GM20431 (cell line): ENCODE measurements around the gene HSPBP1.

Experiments
- in situ Hi-C: fragments of 300-500 bp; cut with MseI, MboI; formaldehyde crosslinking; loops from one replicate; pipeline ENCODE4 v1.15.0; 2020; ENCODE audit warnings: low sequenced_read_pairs; ENCODE audit not compliant: unreplicated experiment

Gene HSPBP1

GRCh38 chr19:55277494-55277893 is 2.4 kb downstream of the HSPBP1 start:
- in situ Hi-C loops, result no loop called here

GRCh38 chr19:55276720-55277430 is 3.0 kb downstream of the HSPBP1 start:
- in situ Hi-C loops, result no loop called here

GRCh38 chr19:55275851-55276719 is 3.8 kb downstream of the HSPBP1 start:
- in situ Hi-C loops, result no loop called here

- in situ Hi-C loops, result no loop called here
These were observed 5.8 kb downstream of the HSPBP1 start for GRCh38 chr19:55273978-55274707.

GRCh38 chr19:55272142-55272541 is 7.8 kb downstream of the HSPBP1 start:
- in situ Hi-C loops, result no loop called here

GRCh38 chr19:55270172-55270942 is 9.6 kb downstream of the HSPBP1 start:
- in situ Hi-C loops, result no loop called here

- in situ Hi-C loops, result no loop called here
These were observed 10.6 kb downstream of the HSPBP1 start for GRCh38 chr19:55269299-55269698.

GRCh38 chr19:55266840-55267239 is 13.1 kb downstream of the HSPBP1 start:
- in situ Hi-C loops, result no loop called here

- in situ Hi-C loops, result no loop called here
These were observed 13.5 kb downstream of the HSPBP1 start for GRCh38 chr19:55266404-55266803.

- in situ Hi-C loops, result no loop called here
These were observed 14.1 kb downstream of the HSPBP1 start for GRCh38 chr19:55265723-55266386.

GRCh38 chr19:55265173-55265572 is 14.7 kb downstream of the HSPBP1 start:
- in situ Hi-C loops, result no loop called here

GRCh38 chr19:55264531-55264930 is 15.4 kb downstream of the HSPBP1 start:
- in situ Hi-C loops, result no loop called here

- in situ Hi-C loops, result no loop called here
These were observed 17.6 kb downstream of the HSPBP1 start for GRCh38 chr19:55262359-55262758.

GRCh38 chr19:55261671-55262126 is 18.2 kb downstream of the HSPBP1 start:
- in situ Hi-C loops, result no loop called here

GRCh38 chr19:55259540-55260210 is 20.2 kb downstream of the HSPBP1 start:
- in situ Hi-C loops, result no loop called here

- in situ Hi-C loops, result no loop called here
These were observed 20.9 kb downstream of the HSPBP1 start, which contains the start of gene PPP6R1 for GRCh38 chr19:55258828-55259539. Gene PPP6R1 (minus strand): TSS chr19:55259017. CDS start chr19:55247103, 11,914 bp downstream.

- in situ Hi-C loops, result no loop called here
These were observed 21.5 kb downstream of the HSPBP1 start for GRCh38 chr19:55258476-55258827.
